Measurements from ENCODE around the gene SERPINB10. TPM values are rescaled to one million over a fixed set of nuclear protein-coding genes. Genes with fewer than 3 reads are reported as not detected.

SERPINB10 gene
- total and polyA plus RNA-seq, 7 donors = 0.39 TPM; not detected in 6

DNA sequence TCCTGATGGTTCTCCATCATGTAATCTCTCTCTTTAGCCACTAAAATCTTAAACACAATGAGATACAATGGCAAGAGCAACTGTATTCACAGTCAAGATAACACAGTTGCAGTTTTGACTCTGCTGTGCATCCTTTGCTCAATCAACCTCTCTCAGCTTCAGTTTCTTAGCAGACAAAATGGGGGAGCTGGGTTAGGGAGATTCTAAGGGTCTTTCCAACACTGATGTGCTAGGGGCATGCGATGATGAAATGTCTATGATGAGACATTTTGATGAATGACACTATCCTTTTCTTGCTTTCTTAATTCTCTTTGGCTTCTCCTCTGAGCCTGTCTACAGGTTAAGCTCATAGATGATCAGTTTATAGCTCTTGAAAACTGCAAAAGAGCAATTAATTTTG lies 1.1 kb downstream of the SERPINB10 start:
- no peak for DNase-seq
- H3K27me3 ChIP-seq (ENCODE audit: insufficient read depth in 3 of 3, low read length in 2 of 3) = peaks cover 0 to 2% (median 0%) of the 10 kb centered on the region in 3 donors
- H3K27ac ChIP-seq = no peak overlapping the region
- ATAC-seq = no peak
- H3K4me3 ChIP-seq = no peak overlapping the region
- no peaks in the 10 kb centered on the region for H3K36me3 ChIP-seq (ENCODE audit: insufficient read depth in 1 of 2, low read depth in 1 of 2)
- no peak for TF ChIP-seq CTCF (IDR thresholded peaks at IDR 0.05)
- WGBS, 3 donors = 83 to 94% (median 90%) methylated on average over 1 of the region's 1 CpG
- intact Hi-C loops (cut with DNase I) = no loop called here
- H3K4me1 ChIP-seq = no peaks in the 10 kb centered on the region
- no peaks in the 10 kb centered on the region for H3K9me3 ChIP-seq

DNA sequence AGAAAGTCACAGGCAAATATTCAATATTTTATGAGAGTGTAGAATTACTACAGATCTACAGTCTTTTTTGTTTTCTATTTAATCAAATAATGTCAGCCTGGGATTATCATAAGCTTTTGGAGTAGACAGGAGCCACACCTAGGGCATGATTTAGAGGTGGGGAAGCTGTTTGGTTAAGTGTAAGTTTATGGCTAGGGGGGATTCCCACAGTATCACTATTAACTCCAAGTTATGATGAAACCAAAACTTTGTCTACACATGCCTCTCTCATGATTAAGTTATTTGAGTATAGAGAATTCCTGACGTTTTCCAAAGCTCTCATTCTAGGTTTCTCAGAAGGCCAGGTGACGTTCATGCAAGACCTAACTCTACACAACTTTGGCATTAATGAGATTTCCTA lies 2.1 kb downstream of the SERPINB10 start:
- ATAC-seq (no peak), DNase-seq (no peak)
- Histone ChIP-seq H3K9me3 (no peaks in the 10 kb centered on the region), H3K4me3 (no peak overlapping the region), H3K4me1 (no peaks in the 10 kb centered on the region), H3K27me3 (ENCODE audit: insufficient read depth in 3 of 3, low read length in 2 of 3) (peaks cover 0 to 2% (median 0%) of the 10 kb centered on the region in 3 donors), H3K27ac (no peak overlapping the region), H3K36me3 (ENCODE audit: insufficient read depth in 1 of 2, low read depth in 1 of 2) (no peaks in the 10 kb centered on the region)
- 58 to 66% (median 61%) methylated on average over 2 of the region's 2 CpGs for whole genome bisulfite sequencing, 3 donors
- intact Hi-C loops (cut with DNase I) = no loop called here
- no peak for TF ChIP-seq CTCF (IDR thresholded peaks at IDR 0.05)

- intact Hi-C loops (cut with DNase I) = no loop called here
- no peaks in the 10 kb centered on the region for H3K36me3 ChIP-seq (ENCODE audit: insufficient read depth in 1 of 2, low read depth in 1 of 2)
- no peaks in the 10 kb centered on the region for H3K9me3 ChIP-seq
- no peak overlapping the region for H3K27ac ChIP-seq
- H3K27me3 ChIP-seq (ENCODE audit: insufficient read depth in 3 of 3, low read length in 2 of 3) = peaks cover 0 to 2% (median 0%) of the 10 kb centered on the region in 3 donors
- no peak for TF ChIP-seq CTCF (IDR thresholded peaks at IDR 0.05)
- 82 to 88% (median 87%) methylated on average over 5 of the region's 5 CpGs for WGBS, 3 donors
- no peak overlapping the region for H3K4me3 ChIP-seq
- DNase-seq (no peak), ATAC-seq (no peak)
- no peaks in the 10 kb centered on the region for H3K4me1 ChIP-seq
Measured at GRCh38 chr18:63917817-63918216, 10.1 kb downstream of the SERPINB10 start.

DNA sequence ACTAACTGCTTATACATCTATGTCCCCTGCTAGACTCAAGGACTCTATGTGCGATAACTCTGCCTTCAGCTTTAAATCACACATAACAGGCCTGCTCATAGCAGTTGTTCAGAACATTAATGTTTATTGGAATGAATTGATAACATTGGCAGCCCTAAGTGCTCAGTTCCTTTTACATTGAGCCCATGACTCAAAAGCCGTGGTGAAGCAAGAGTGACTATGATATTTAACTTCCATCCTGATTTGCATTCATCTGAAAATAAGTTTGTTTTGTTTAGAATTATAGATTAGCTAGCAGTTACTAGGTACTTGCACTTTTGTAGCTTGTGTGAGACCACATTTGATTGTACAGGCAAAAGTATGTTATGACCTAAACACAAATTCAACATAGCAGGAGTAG lies 14.3 kb downstream of the SERPINB10 start:
- DNase-seq = no peak
- H3K27ac ChIP-seq = no peak overlapping the region
- 88 to 96% (median 89%) methylated on average over 2 of the region's 2 CpGs for WGBS, 3 donors
- no peak for TF ChIP-seq CTCF (IDR thresholded peaks at IDR 0.05)
- ATAC-seq = no peak
- H3K4me1 ChIP-seq = no peaks in the 10 kb centered on the region
- H3K4me3 ChIP-seq = no peak overlapping the region
- H3K27me3 ChIP-seq (ENCODE audit: insufficient read depth in 3 of 3, low read length in 2 of 3) = peaks cover 0 to 2% (median 0%) of the 10 kb centered on the region in 3 donors
- no peaks in the 10 kb centered on the region for H3K36me3 ChIP-seq (ENCODE audit: insufficient read depth in 1 of 2, low read depth in 1 of 2)
- H3K9me3 ChIP-seq = no peaks in the 10 kb centered on the region
- intact Hi-C loops (cut with DNase I) = no loop called here

DNA sequence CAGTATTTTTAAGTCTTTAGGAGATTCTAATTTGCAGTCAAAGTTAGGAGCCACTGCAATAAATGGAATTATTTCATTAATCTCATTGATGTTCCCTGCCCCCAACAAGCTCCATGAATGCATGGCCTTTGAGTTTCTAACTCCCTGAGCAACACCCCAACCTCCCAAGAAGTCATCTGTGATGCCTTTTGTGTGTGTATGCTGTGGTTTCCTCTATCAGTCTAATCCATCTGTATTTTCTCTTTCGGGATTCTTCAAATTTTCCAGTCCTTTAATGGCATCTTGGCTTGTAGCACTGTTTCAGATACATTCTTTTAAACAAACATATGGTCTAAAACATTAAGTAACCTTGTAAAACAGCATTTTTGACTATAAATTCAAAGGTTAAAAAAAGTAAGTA lies 16.8 kb downstream of the SERPINB10 start:
- ATAC-seq = no peak
- 31 to 46% (median 32%) methylated on average over 1 of the region's 1 CpG for WGBS, 3 donors
- no peak for DNase-seq
- no peaks in the 10 kb centered on the region for H3K36me3 ChIP-seq (ENCODE audit: insufficient read depth in 1 of 2, low read depth in 1 of 2)
- no peaks in the 10 kb centered on the region for H3K9me3 ChIP-seq
- no peaks in the 10 kb centered on the region for H3K4me1 ChIP-seq
- H3K27me3 ChIP-seq (ENCODE audit: insufficient read depth in 3 of 3, low read length in 2 of 3) = peaks cover 0 to 2% (median 0%) of the 10 kb centered on the region in 3 donors
- no peak for TF ChIP-seq CTCF (IDR thresholded peaks at IDR 0.05)
- no peak overlapping the region for H3K4me3 ChIP-seq
- H3K27ac ChIP-seq = no peak overlapping the region
- intact Hi-C loops (cut with DNase I) = no loop called here

Data from psoas muscle (tissue), 8 donors.